HG03354 (cell line): ENCODE results near the gene INPP5F.
A peak's percentile ranks its signal among the peaks of the same experiment; 100 is the strongest.

Experiments used
- ATAC-seq: cut with Tn5 transposase; IDR thresholded peaks from one replicate; pipeline ENCODE4 v1.9.1; 2021; ENCODE audit warnings: mild to moderate bottlenecking; ENCODE audit not compliant: unreplicated experiment, poor library complexity, severe bottlenecking

Gene INPP5F

GRCh38 chr10:119737039-119737663 is 11.3 kb downstream of the INPP5F start:
- ATAC-seq: no peak

GRCh38 chr10:119737823-119738222 is 12.0 kb downstream of the INPP5F start:
- no peak for ATAC-seq

GRCh38 chr10:119738962-119739361 is 13.1 kb downstream of the INPP5F start:
- no peak for ATAC-seq

GRCh38 chr10:119740096-119740495 is 14.2 kb downstream of the INPP5F start:
- no peak for ATAC-seq

- ATAC-seq: no peak
These were observed 17.2 kb downstream of the INPP5F start for GRCh38 chr10:119742947-119743648.

GRCh38 chr10:119747940-119748339 is 22.1 kb downstream of the INPP5F start:
- ATAC-seq: no peak

- ATAC-seq: no peak
These were observed 23.0 kb downstream of the INPP5F start for GRCh38 chr10:119748871-119749270.

GRCh38 chr10:119749455-119749854 is 23.6 kb downstream of the INPP5F start:
- ATAC-seq: no peak

- peak; percentile 89 for ATAC-seq
These were observed 24.8 kb downstream of the INPP5F start for GRCh38 chr10:119750391-119751230.

- ATAC-seq: no peak
These were observed 27.5 kb downstream of the INPP5F start for GRCh38 chr10:119753309-119753708.

- no peak for ATAC-seq
These were observed 28.2 kb downstream of the INPP5F start for GRCh38 chr10:119754085-119754484.

- no peak for ATAC-seq
These were observed 29.1 kb downstream of the INPP5F start for GRCh38 chr10:119754936-119755335.

GRCh38 chr10:119755446-119755845 is 29.6 kb downstream of the INPP5F start:
- no peak for ATAC-seq

GRCh38 chr10:119758448-119759195 is 32.8 kb downstream of the INPP5F start:
- ATAC-seq: no peak

- no peak for ATAC-seq
These were observed 34.0 kb downstream of the INPP5F start for GRCh38 chr10:119759832-119760231.

- no peak for ATAC-seq
These were observed 35.3 kb downstream of the INPP5F start for GRCh38 chr10:119761106-119761505.

GRCh38 chr10:119762035-119762434 is 36.2 kb downstream of the INPP5F start:
- ATAC-seq: no peak

- no peak for ATAC-seq
These were observed 37.3 kb downstream of the INPP5F start for GRCh38 chr10:119762805-119763798.
